Parathyroid adenoma (tissue), 2 donors: Measurements from ENCODE around the gene SIDT1.

Source experiments
- H2AFZ ChIP-seq: fragments of 300-600 bp; sonication (generic); one replicate; pipeline ENCODE4 v1.7.0; 2017; ENCODE audit warnings: antibody characterized with exemption, mild to moderate bottlenecking
- H3K27ac ChIP-seq: fragments of 300-600 bp; sonication (generic); one replicate; pipeline ENCODE4 v1.7.0; 2017
- H3K27me3 ChIP-seq: fragments of 300-600 bp; sonication (generic); one replicate; pipeline ENCODE4 v1.7.0; 2017; ENCODE audit warnings: low read length; ENCODE audit not compliant: control insufficient read depth, insufficient read depth
- H3K36me3 ChIP-seq: fragments of 300-600 bp; sonication (generic); one replicate; pipeline ENCODE4 v1.7.0; 2017; ENCODE audit warnings: low read length; ENCODE audit not compliant: control insufficient read depth, insufficient read depth
- H3K4me1 ChIP-seq: fragments of 300-600 bp; sonication (generic); one replicate; pipeline ENCODE4 v1.7.0; 2017; ENCODE audit warnings: control low read depth
- H3K4me2 ChIP-seq: fragments of 300-600 bp; sonication (generic); one replicate; pipeline ENCODE4 v1.7.0; 2017; ENCODE audit warnings: low read length
- H3K4me3 ChIP-seq: fragments of 300-600 bp; sonication (generic); one replicate; pipeline ENCODE4 v1.7.0; 2017; ENCODE audit warnings: low read depth, low read length
- H3K79me2 ChIP-seq: fragments of 300-600 bp; sonication (generic); one replicate; pipeline ENCODE4 v1.7.0; 2017; ENCODE audit warnings: control low read depth
- H3K9ac ChIP-seq: fragments of 300-600 bp; sonication (generic); one replicate; pipeline ENCODE4 v1.7.0; 2017; ENCODE audit warnings: mild to moderate bottlenecking
- H3K9me3 ChIP-seq: fragments of 300-600 bp; sonication (generic); one replicate; pipeline ENCODE4 v1.7.0; 2017; ENCODE audit warnings: low read length; ENCODE audit not compliant: control insufficient read depth
- CTCF ChIP-seq: fragments of 300-600 bp; sonication (generic); IDR thresholded peaks from one replicate; pipeline ENCODE4 v1.7.0; 2017; ENCODE audit warnings: antibody characterized with exemption, mild to moderate bottlenecking
- donor health status: primary hyperparathyroidism.

Gene SIDT1

GRCh38 chr3:113548501-113548900 is 16.1 kb downstream of the SIDT1 start:
- no peak overlapping the region for H2AFZ ChIP-seq
- H3K9me3 ChIP-seq: no peaks in the 10 kb centered on the region
- no peak for TF ChIP-seq CTCF
- no peak overlapping the region for H3K27ac ChIP-seq
- no peak overlapping the region for H3K4me3 ChIP-seq
- H3K9ac ChIP-seq: no peak overlapping the region
- no peaks in the 10 kb centered on the region for H3K27me3 ChIP-seq
- no peaks in the 10 kb centered on the region for H3K79me2 ChIP-seq
- no peak overlapping the region for H3K4me2 ChIP-seq
- no peaks in the 10 kb centered on the region for H3K36me3 ChIP-seq
- no peaks in the 10 kb centered on the region for H3K4me1 ChIP-seq

GRCh38 chr3:113551820-113552219 is 19.5 kb downstream of the SIDT1 start:
- TF ChIP-seq CTCF: no peak
- Histone ChIP-seq H3K27me3 (no peaks in the 10 kb centered on the region), H3K4me1 (no peaks in the 10 kb centered on the region), H3K4me3 (no peak overlapping the region), H3K79me2 (no peaks in the 10 kb centered on the region), H2AFZ (no peak overlapping the region), H3K9me3 (no peaks in the 10 kb centered on the region), H3K4me2 (no peak overlapping the region), H3K9ac (no peak overlapping the region), H3K36me3 (peaks cover 2% of the 10 kb centered on the region), H3K27ac (no peak overlapping the region)

GRCh38 chr3:113552851-113553250 is 20.5 kb downstream of the SIDT1 start:
- H3K9me3 ChIP-seq: no peaks in the 10 kb centered on the region
- no peak overlapping the region for H3K4me3 ChIP-seq
- H3K9ac ChIP-seq: no peak overlapping the region
- no peak overlapping the region for H3K4me2 ChIP-seq
- no peaks in the 10 kb centered on the region for H3K27me3 ChIP-seq
- no peak overlapping the region for H2AFZ ChIP-seq
- peaks cover 2% of the 10 kb centered on the region for H3K36me3 ChIP-seq
- TF ChIP-seq CTCF: no peak
- H3K4me1 ChIP-seq: no peaks in the 10 kb centered on the region
- H3K27ac ChIP-seq: no peak overlapping the region
- no peaks in the 10 kb centered on the region for H3K79me2 ChIP-seq

GRCh38 chr3:113555138-113555537 is 22.8 kb downstream of the SIDT1 start:
- H3K9ac ChIP-seq: no peak overlapping the region
- TF ChIP-seq CTCF: no peak
- no peaks in the 10 kb centered on the region for H3K79me2 ChIP-seq

GRCh38 chr3:113556316-113556945 is 24.1 kb downstream of the SIDT1 start:
- Histone ChIP-seq H3K36me3 (peaks cover 2% of the 10 kb centered on the region), H3K9me3 (no peaks in the 10 kb centered on the region), H3K4me2 (no peak overlapping the region), H2AFZ (no peak overlapping the region), H3K27ac (no peak overlapping the region), H3K9ac (no peak overlapping the region), H3K4me3 (no peak overlapping the region), H3K4me1 (no peaks in the 10 kb centered on the region), H3K79me2 (no peaks in the 10 kb centered on the region), H3K27me3 (no peaks in the 10 kb centered on the region)
- no peak for TF ChIP-seq CTCF

More at GRCh38 chr3:113555138-113555537, 22.8 kb downstream of the SIDT1 start:
- Histone ChIP-seq H3K4me1 (no peaks in the 10 kb centered on the region), H3K27ac (no peak overlapping the region), H2AFZ (no peak overlapping the region), H3K27me3 (no peaks in the 10 kb centered on the region), H3K4me3 (no peak overlapping the region), H3K36me3 (peaks cover 2% of the 10 kb centered on the region), H3K9me3 (no peaks in the 10 kb centered on the region), H3K4me2 (no peak overlapping the region)
